GM12873 (cell line): ENCODE results near the gene WWC2.

Source experiments
- TF ChIP-seq, protein P1 (sequence below): IDR thresholded peaks from 2 replicates; pipeline ENCODE4 v1.5.1; 2012; ENCODE audit warnings: low read depth, mild to moderate bottlenecking, moderate library complexity, low read length, control low read depth; ENCODE audit not compliant: insufficient read depth; ENCODE audit errors: missing control alignments

Gene WWC2

DNA sequence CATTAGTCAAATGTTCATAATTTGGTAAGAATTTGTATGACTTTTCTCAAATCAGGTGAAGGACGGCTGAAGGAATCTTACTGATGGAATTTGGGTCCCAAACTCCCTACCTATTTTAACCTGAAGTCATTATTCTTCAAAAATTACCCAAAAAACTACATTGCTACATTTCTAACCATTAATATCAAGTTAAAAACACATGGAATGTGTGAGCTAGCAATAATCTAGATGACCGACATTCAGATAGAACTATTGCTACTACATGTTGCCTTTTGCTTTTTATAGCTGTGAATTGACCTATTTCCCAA is 25.3 kb upstream of the WWC2 start:
- TF ChIP-seq, protein P1, sequence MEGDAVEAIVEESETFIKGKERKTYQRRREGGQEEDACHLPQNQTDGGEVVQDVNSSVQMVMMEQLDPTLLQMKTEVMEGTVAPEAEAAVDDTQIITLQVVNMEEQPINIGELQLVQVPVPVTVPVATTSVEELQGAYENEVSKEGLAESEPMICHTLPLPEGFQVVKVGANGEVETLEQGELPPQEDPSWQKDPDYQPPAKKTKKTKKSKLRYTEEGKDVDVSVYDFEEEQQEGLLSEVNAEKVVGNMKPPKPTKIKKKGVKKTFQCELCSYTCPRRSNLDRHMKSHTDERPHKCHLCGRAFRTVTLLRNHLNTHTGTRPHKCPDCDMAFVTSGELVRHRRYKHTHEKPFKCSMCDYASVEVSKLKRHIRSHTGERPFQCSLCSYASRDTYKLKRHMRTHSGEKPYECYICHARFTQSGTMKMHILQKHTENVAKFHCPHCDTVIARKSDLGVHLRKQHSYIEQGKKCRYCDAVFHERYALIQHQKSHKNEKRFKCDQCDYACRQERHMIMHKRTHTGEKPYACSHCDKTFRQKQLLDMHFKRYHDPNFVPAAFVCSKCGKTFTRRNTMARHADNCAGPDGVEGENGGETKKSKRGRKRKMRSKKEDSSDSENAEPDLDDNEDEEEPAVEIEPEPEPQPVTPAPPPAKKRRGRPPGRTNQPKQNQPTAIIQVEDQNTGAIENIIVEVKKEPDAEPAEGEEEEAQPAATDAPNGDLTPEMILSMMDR, result no peak

DNA sequence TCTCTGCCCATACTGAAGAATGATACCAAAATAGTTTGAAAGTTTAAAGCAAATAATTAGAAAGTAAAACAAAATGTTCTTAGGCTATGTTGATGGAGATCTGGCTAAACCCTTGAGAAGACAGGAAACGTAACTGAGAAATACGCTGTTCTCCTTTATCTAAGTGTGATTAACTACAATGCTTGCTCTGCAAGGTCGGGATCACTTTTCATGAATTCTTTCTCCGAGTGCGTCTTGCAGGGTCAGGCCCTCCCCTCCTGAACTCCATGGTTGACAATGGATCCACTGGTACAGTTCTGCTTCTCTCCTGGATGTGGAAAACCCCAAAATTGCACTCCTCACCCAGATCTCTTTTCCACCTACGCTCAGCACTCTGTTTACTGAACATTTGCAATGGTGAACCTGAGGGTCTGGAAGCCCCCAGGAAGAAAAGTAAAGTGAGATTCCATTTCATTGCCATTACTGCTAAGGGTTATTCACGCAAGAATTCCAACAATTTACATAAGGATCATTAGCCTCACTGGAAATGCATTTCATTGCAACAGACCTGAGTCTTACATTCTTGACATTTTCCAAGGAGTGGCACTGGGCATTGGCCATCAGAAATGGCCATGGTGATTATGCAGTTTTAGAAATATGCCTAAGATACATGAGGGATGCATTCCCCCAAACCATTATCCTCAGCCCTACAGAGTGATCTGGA is 24.6 kb upstream of the WWC2 start:
- TF ChIP-seq, protein P1, result no peak

DNA sequence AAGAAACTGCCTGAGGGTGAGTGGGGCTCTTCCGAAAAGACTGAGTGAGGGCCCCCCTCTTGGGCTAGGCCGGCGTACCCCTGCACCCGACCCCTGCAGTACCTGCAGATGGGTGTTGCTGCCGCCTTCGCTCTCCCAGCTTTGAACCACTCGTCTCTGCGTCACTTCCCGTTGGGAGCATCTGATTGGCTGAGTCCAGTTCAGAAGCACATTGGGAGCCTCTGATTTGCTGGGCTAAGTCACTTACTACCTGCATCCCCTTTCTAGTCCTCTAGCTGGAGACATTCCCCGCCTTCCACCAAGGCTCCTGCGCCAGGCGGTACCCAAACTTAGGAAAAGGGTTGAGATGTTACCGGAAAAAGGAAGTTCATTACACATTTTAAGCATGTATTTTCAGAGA is 20.4 kb upstream of the WWC2 start:
- TF ChIP-seq, protein P1, result no peak

DNA sequence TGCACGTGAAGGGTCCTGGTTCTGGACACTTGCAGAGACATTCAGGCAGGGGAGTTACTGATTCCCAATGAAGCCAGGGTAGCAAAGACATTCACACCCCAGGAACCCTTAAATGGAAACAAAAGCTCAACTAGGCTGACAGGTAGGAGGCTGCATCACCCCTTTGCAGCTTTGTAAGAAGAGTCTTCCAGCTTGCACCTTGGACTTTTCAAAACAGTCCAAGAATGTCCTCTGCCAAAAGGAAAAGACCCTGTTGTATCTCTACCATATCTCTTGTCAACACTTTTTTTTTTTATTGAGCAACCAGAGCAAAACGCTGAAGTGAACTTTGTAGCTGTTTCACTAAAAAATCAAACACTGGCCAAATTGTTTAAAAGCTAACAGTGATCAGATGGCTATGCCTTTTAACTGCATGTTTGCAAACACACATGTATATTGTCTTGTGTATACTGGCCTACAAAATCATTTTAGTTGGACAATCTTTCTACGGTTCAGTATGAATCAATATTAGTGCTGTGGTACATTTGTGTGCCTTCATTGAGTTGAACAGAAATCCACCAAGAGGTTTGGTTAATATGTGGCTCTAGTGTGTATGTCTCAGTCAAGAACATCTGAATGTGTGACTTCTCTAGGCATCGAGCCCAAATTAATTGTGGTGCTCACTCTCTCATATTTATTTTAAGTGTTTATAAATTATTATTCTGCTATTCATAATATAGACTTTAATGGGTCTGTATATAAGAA is 18.5 kb upstream of the WWC2 start:
- TF ChIP-seq, protein P1, result no peak

DNA sequence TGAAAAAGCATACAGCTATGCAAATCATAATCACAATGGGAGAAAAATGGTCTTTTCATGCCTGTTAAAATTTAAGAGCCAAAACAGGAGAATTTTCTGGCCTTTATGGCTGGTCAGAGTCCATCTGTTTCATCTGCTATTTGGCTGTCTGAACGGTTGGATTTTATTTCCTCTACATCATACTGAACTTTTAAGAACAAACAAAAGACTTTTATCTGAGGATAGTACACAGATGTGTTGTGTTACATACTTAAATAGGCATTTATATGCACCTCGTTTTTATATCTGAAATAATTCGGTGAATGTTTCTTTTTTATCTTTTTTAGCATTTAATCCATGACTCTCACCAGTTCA is 18.0 kb upstream of the WWC2 start:
- TF ChIP-seq, protein P1, result no peak

DNA sequence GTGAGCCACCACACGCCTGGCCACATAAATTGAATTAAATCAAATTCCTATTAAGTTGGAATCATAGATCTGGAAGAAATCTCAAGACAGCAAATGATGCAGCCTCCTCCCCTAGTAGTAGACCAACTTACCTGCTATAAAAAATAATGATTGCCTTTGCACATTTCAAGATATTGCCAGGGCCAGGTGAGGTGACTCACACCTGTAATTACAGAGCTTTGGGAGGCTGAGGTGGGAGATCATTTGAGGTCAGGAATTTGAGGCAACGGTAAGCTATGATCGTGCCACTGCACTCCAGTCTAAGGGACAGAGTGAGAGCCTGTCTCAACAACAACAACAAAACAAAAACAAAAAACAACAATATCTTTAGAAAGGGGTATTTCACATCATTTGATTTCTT is 17.0 kb upstream of the WWC2 start:
- TF ChIP-seq, protein P1, result no peak

DNA sequence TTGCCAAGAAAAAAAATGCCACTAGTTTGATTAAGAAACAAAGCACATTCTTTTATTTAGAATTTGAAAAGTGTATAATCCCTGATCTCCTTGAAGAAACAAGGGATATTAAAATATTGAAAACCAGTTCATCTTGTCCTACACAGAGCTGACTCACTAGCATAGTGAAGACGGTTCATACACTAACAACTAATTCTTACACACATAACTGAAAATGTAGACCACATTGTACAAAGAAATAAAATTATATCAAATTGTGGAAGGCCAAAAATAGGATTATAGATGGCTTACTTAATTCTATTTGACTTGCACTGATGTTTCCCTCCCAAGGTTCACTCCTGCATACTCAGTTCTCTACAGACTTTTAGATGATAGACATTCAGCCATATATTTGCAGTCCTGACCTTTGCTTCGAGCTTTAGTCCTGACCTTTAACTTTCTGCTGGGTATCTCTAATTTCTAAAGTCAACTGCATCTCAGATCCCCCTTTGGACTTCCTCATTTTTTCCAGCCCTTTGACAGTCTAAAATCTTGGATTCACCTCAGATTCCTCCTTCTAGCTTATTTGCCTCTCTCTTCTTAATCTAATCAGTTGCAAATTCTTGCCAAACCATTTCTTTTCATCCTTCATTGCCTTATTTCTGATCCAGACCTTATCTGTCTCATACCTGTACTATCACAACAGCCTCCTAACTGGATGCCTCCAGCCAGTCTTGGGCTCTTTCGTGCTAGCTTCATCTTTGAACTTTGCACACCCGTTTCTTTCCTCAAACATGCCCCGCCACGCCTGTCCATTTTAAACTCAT is 4.5 kb upstream of the WWC2 start:
- TF ChIP-seq, protein P1, result no peak
